Erythroblast (primary cell): ENCODE measurements around the gene SLC22A4.

Experiments used
- DNase-seq, 2 experiments: peaks; one replicate each; lab custom pipeline; 2025; lab: John Stamatoyannopoulos, UW
- GATA1 ChIP-seq: IDR thresholded peaks from 2 replicates; pipeline ENCODE4 v1.6.1; 2011; ENCODE audit warnings: low read depth, mild to moderate bottlenecking, control low read depth, low read length, moderate library complexity
- POLR2A ChIP-seq: IDR thresholded peaks from 2 replicates; pipeline ENCODE4 v1.6.1; 2011; ENCODE audit warnings: mild to moderate bottlenecking, low read length

The SLC22A4 gene

DNA sequence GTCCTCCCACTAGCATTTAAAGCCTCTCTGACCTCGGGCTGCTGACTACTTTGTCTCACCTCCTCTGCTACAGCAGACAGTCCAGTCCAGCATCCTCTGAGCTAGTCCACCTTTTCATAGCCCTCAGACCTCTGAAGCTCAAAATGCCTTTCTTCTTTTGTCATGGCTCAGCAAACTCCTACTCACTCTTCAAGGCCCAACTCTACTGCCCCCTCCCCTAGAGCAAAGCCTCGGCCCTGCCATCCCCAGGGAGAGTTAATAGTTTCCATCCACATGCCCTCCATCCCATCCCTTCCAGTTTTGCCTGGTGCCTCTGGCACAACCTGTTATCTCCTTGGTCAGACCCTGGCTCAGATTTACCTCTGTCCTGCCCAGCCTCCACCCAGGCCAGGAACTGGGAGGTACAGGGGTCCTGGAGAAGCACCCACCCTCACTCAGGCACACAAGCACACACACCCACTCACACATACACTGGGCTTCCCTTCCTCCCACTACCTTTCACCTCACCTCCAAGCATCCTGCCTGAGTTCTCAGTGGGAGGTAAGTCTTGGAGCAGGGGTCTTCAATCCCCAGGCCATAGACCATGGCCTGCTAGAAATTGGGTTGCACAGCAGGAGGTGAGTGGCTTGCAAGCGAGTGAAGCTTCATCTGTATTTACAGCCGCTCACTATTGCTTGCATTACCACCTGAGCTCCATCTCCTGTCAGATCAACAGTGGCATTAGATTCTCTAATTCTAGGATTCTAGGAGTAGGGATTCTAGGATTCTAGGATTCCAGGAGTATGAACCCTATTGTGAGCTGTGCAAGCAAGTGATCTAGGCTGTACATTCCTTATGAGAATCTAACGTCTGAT is 18.6 kb upstream of the SLC22A4 start:
- no peak for TF ChIP-seq POLR2A
- TF ChIP-seq GATA1: no peak
- DNase-seq: no peak

- TF ChIP-seq POLR2A (no peak), GATA1 (no peak)
- no peak for DNase-seq
Measured at GRCh38 chr5:132277256-132277655, 16.9 kb upstream of the SLC22A4 start.

GRCh38 chr5:132277971-132278853 is 16.0 kb upstream of the SLC22A4 start:
- peak; percentile 35 for DNase-seq
- TF ChIP-seq GATA1 (no peak), POLR2A (no peak)

GRCh38 chr5:132279801-132280200 is 14.4 kb upstream of the SLC22A4 start:
- no peak for TF ChIP-seq POLR2A
- no peak for TF ChIP-seq GATA1
- DNase-seq: no peak

DNA sequence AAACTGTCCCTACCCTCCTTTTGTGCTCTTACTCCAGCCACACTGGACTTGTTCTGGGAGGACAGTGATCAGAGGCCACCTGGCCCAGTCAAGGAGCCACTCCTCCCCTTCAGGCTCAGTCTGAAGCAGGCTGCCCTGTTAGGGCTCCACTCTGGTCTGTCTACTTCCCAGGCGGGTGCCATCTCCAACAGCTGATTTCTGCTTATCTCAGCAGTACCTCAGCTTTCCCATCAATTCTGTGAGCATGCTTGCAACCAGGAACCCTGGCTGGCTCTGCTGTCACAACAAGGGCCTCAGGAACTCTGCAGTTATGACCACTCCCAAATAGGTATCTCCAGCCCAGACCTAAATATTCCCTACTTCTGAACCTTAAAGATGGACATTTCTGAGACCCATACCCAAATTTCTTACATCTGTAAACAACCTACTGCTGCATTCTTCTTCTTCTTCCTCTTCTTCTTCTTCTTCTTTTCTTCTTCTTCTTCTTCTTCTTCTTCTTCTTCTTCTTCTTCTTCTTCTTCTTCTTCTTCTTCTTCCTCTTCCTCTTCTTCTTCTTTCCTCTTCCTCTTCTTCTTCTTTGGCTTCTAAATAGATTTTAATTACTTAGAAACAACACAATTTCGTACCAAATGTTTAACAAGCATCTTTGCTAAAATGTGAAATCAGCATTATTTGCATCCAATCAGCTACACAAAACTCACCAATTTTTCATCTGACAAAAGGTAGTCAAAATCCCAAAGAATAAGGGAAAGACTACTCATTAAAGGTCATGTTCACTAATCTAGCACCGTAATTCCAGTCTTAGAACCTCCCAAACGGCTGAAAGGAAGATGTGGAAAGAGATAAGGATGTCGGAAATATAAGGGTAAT is 13.6 kb upstream of the SLC22A4 start:
- DNase-seq: peak; percentile 11 to 17
- TF ChIP-seq POLR2A (no peak), GATA1 (no peak)

DNA sequence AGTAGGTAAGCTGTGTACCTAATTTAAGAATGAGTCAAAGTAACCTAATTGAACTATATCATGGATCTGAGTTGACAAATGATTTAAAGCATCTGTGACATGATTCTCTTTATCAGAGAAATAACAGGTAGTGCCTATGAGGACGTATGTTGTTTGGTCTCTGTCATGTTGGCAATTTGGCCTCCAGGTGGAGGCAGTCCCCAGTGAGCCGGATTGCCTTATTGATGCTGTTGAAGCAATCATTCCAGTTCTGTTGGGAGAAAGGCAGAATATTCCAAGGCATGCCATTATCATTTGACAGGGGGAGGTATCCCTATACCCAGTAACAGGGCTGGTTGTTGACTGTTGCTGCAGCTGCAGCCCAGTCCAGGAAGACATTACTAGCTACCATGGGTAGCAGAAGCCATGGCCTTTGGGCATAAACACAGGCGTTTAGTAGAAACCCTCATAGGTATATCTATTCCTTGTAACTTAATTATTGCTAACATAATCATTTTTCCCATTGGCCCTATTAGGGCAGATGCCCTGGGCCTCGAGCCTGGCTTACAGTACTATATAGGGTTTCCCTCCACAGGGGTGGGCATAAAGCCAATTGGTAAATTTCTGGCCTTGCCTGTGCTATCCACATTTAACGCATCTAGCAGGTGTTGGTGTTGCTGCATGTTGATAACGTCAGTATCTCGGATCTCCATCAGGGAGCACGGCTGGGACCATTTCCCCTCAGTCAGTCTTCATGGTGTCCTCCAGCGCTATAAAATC is 12.2 kb upstream of the SLC22A4 start:
- peak; percentile 21 to 44 for DNase-seq
- TF ChIP-seq POLR2A: no peak
- TF ChIP-seq GATA1: no peak

- TF ChIP-seq GATA1: no peak
- TF ChIP-seq POLR2A: no peak
- peak; percentile 37 to 52 for DNase-seq
Measured at GRCh38 chr5:132283423-132284043, 10.7 kb upstream of the SLC22A4 start.

DNA sequence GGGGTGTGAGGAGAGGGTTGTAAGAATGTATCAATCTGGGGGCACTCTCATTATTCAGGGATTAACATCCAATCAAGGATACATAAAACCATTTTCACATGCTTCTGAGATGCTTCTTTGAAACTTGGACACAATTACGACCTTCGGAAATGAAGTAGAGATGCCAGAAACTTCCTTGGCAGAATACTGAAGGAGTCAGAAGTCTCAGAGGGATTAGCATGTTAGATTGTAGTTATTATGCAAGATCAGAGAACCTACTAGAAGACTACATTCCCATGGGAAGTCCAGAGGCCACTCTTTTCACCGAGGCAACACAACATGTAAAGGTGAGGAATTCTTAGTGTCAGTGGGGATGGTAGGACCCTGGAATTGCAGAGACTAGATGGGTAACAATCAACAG is 5.1 kb upstream of the SLC22A4 start:
- no peak for DNase-seq
- TF ChIP-seq POLR2A (no peak), GATA1 (no peak)

DNA sequence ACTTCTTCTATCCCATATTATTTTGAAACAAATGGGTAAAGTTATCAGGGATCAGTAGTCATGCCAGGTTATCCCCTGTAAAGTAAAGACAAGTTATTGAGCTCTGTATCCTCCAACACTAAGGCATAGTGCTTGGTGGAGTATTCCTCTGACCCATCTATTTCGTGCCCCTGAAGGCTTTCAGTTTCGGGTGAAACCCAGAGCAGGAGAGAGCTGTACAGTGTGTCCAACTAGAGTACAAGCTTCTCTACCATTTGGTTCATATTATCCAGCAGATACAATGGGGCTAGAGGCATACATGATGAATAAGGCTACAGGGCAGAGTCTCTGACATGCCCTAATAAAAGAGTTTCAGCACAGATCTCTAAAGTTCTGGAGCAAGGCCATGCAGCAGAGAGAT is 3.2 kb upstream of the SLC22A4 start:
- no peak for DNase-seq
- TF ChIP-seq POLR2A: no peak
- TF ChIP-seq GATA1: no peak

DNA sequence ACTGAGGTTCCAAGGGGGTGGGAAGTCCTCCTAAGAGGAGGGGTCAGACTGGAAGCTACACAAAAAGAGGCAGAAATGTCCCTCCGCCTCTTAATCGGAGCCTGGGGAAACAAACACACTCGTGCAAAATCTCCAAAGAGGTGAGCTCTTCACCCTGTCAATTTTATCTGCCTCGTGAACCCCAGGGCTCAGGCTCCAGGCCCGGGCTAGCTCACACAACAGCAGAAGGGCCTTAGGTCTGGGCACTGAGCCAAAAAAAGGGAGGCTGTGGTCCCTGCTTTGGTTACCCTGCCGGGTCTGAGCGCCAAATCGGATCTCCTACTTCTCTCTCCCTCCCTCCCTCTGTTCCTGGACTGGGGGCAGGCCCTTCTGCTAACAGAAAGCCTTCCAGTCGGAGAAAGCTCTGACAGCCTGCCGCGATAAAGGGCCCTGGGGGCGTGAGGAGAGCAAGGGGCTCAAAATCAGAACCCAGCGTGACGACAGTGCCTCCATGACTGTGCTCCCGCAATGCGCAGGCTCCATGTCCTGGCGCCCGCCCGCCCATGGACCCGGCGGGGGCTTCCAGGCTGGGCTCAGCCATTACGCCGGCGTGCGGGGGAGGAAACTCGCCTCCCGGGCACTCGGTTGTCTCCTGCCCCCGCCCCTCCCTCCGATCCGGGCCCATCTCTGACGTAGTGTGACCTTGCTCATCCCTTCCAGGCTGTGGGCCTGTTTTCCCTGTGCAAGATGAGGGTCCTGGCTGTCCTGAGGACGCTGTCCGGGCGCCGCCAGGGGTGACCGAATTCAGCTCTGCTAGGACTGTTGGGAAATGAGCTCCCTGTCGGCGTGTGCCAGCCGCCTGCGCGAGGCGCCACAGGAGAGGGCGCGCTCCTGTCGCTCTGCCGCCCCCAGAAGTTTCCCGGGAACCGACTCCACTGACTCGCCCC is 865 bp upstream of the SLC22A4 start:
- TF ChIP-seq GATA1: no peak
- no peak for TF ChIP-seq POLR2A
- peak; percentile 92 to 94 for DNase-seq
